Activated B cell treated with CpG ODN at 0.5 μM for 24 hours (primary cell): ENCODE results near the gene STK40. TPM values are rescaled to one million over a fixed set of nuclear protein-coding genes. Genes with fewer than 3 reads are reported as not detected.

Source experiments
- ATAC-seq: fragments of 200-7000 bp; cut with Tn5 transposase; one replicate; pipeline ENCODE4 v1.10.0; 2021; ENCODE audit warnings: low read depth, mild to moderate bottlenecking, moderate library complexity
- CTCF ChIA-PET: fragments of 350-600 bp; sonication (Branson Sonifier 250); formaldehyde crosslinking; loops from one replicate; lab custom pipeline; 2021; ENCODE audit warnings: antibody characterized with exemption; lab: Charles Lee
- POLR2A ChIA-PET: fragments of 350-600 bp; sonication (Branson Sonifier 250); formaldehyde crosslinking; loops from one replicate; lab custom pipeline; 2021; ENCODE audit warnings: antibody characterized with exemption; lab: Charles Lee
- DNase-seq: peaks from one replicate; pipeline ENCODE4 v3.0.0; 2022
- H3K27ac Mint-ChIP-seq: one replicate; pipeline ENCODE4 v1.8.0; 2020; ENCODE audit warnings: mixed read lengths
- H3K27me3 Mint-ChIP-seq: one replicate; pipeline ENCODE4 v1.8.0; 2021; ENCODE audit warnings: mixed read lengths
- H3K36me3 Mint-ChIP-seq: one replicate; pipeline ENCODE4 v1.8.0; 2021; ENCODE audit warnings: low read depth, mixed read lengths
- H3K4me1 Mint-ChIP-seq: one replicate; pipeline ENCODE4 v1.8.0; 2021; ENCODE audit warnings: mixed read lengths
- H3K4me3 Mint-ChIP-seq: one replicate; pipeline ENCODE4 v1.8.0; 2020; ENCODE audit warnings: mild to moderate bottlenecking, mixed read lengths
- H3K9me3 Mint-ChIP-seq: one replicate; pipeline ENCODE4 v1.8.0; 2020; ENCODE audit warnings: mixed read lengths
- intact Hi-C: fragments of 100-400 bp; cut with micrococcal nuclease; formaldehyde crosslinking; loops from one replicate; pipeline ENCODE4 v1.15.1; 2024
- total RNA-seq: library from RNA; stranded (reverse); gene quantifications from 2 replicates; pipeline ENCODE4 v1.2.3, GENCODE V29; 2022
- TF ChIP-seq, protein P1 (sequence below): fragments of 200-600 bp; IDR thresholded peaks from one replicate; pipeline ENCODE4 v1.8.0; 2022; ENCODE audit warnings: antibody characterized with exemption, mild to moderate bottlenecking

Gene STK40
- total RNA-seq, 1 donor from 2014 or later = 63.7 TPM

DNA sequence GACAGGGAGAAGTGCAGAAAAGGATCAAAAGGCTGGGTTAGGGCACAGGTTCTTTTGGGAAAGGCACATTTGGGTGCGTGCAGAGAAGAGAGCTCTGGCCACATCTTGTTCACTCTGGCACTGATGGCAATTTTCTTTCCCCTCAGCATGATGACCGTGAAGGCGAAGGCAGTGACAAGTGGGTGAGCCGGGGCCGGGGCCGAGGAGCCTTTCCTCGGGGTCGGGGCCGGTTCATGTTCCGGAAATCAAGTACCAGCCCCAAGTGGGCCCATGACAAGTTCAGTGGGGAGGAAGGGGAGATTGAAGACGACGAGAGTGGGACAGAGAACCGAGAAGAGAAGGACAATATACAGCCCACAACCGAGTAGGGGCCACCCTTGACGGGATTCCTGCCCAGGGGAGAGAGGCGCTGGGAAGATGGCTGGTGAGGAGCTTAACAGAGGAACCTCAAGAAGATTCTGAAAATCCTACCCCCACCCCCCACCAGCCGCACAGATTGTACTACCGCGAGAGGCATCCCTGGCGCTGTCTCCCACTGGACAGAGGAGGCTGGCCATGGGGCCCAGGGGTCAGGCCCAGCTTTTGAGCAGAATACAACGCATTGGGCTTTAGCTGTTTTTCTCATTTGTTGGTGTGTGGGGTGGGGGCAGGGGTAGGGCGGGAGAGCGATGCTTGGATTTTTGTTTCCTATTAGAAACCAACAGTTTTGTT, 81.9 kb downstream of the STK40 start:
- ChIA-PET POLR2A (interaction anchor here (1.4 to 1.5 kb wide), 2 partner anchors 18 to 160 kb away, joined by 3 to 4 read pairs; partner anchors contain the start of gene MRPS15), CTCF (no interaction called here)
- H3K4me3 Mint-ChIP-seq = no peak overlapping the region
- DNase-seq (no peak), ATAC-seq (no peak)
- H3K36me3 Mint-ChIP-seq = peaks cover 61% of the 10 kb centered on the region
- H3K9me3 Mint-ChIP-seq = no peaks in the 10 kb centered on the region
- H3K27me3 Mint-ChIP-seq = no peaks in the 10 kb centered on the region
- H3K4me1 Mint-ChIP-seq = peaks cover 55% of the 10 kb centered on the region
- TF ChIP-seq, protein P1, sequence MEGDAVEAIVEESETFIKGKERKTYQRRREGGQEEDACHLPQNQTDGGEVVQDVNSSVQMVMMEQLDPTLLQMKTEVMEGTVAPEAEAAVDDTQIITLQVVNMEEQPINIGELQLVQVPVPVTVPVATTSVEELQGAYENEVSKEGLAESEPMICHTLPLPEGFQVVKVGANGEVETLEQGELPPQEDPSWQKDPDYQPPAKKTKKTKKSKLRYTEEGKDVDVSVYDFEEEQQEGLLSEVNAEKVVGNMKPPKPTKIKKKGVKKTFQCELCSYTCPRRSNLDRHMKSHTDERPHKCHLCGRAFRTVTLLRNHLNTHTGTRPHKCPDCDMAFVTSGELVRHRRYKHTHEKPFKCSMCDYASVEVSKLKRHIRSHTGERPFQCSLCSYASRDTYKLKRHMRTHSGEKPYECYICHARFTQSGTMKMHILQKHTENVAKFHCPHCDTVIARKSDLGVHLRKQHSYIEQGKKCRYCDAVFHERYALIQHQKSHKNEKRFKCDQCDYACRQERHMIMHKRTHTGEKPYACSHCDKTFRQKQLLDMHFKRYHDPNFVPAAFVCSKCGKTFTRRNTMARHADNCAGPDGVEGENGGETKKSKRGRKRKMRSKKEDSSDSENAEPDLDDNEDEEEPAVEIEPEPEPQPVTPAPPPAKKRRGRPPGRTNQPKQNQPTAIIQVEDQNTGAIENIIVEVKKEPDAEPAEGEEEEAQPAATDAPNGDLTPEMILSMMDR = no peak
- H3K27ac Mint-ChIP-seq = peak overlapping the region; percentile 59
- intact Hi-C loops = loop anchor here (10.0 kb wide), 1 partner anchor 419 kb away; the partner anchor contains the start of gene AGO1

DNA sequence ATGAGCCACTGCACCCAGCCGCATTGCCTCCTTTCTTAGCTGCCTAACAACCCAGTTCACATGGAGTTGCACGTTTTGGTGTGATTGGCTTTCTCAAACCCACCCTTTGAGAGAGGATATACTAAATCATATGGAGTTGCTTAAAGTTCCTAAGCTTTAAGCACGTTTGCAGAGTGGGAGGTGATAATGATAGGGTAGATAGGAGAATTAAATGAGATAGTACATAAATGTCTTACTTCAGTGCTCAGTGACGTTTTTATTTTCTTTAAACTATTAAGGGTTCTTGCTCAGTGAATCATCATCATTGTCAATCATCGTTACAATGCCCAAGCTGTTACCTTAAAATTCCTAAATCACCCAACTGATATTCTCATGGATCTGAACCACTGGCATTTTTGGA, 82.5 kb downstream of the STK40 start:
- no peaks in the 10 kb centered on the region for H3K9me3 Mint-ChIP-seq
- H3K27ac Mint-ChIP-seq = peak overlapping the region; percentile 59
- peaks cover 55% of the 10 kb centered on the region for H3K4me1 Mint-ChIP-seq
- ATAC-seq (no peak), DNase-seq (no peak)
- H3K36me3 Mint-ChIP-seq = peaks cover 65% of the 10 kb centered on the region
- no peak overlapping the region for H3K4me3 Mint-ChIP-seq
- CTCF ChIA-PET = no interaction called here
- H3K27me3 Mint-ChIP-seq = no peaks in the 10 kb centered on the region
- intact Hi-C loops = loop anchor here (10.0 kb wide), 1 partner anchor 418 kb away; the partner anchor contains the start of gene AGO1
- POLR2A ChIA-PET = interaction anchor here (0.6 to 1.4 kb wide), 2 partner anchors 18 to 149 kb away, joined by 3 to 4 read pairs; no protein-coding TSS in a partner anchor
- TF ChIP-seq, protein P1 = no peak

DNA sequence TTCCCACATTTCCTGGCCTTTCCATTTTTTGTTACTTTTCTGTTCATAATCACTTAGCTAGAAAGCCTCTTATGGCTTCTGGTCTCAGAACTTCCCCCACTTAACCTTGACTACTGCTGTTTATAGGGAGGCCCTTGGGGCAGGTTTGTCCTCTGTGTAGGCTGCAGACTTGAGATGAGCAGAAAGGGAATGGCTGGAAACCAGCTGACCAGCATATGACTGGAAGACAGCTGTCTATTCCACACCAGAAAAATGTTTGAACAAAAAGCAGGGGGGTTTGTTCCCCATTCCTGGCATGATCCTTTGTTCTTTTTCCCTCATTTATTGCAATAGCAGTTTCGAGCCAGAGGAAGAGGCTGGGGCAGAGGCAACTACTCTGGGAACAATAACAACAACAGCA, 84.5 kb downstream of the STK40 start:
- no peaks in the 10 kb centered on the region for H3K9me3 Mint-ChIP-seq
- no peaks in the 10 kb centered on the region for H3K27me3 Mint-ChIP-seq
- ChIA-PET CTCF (interaction anchor here (1.6 to 3.2 kb wide), 5 partner anchors 16 to 152 kb away, joined by 4 to 18 read pairs (median 6); partner anchors contain the start of gene TRAPPC3), POLR2A (interaction anchor here (1.1 to 2.6 kb wide), 5 partner anchors 12 to 151 kb away, joined by 4 to 14 read pairs (median 6); partner anchors contain the start of genes LSM10, OSCP1, THRAP3 and TRAPPC3)
- H3K4me1 Mint-ChIP-seq = peaks cover 43% of the 10 kb centered on the region
- H3K27ac Mint-ChIP-seq = peak overlapping the region; percentile 77
- peaks cover 80% of the 10 kb centered on the region for H3K36me3 Mint-ChIP-seq
- TF ChIP-seq, protein P1 = no peak
- no peak for ATAC-seq
- no peak for DNase-seq
- H3K4me3 Mint-ChIP-seq = no peak overlapping the region
- intact Hi-C loops = loop anchor here (10.0 kb wide), 1 partner anchor 416 kb away; the partner anchor contains the start of gene AGO1

DNA sequence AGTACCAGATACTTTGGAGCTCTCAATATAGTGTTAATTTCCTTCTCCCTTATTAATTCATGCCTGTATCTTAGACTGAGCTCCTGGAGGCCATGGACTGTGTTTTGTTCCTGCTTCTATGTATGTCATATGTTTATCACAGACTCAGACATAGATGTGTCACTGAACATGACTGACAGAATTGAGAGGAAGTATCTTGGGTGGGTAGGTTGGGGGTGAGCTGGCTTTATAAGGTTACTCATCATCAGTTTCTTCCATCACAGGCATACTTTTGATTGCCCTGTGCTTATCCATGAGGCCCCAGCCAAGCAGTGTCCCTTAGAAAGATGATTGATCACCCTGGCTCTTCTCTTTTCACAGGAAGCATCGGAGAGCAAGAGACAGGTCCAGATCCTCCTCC, 85.2 kb downstream of the STK40 start:
- ATAC-seq = peak; percentile 60
- TF ChIP-seq, protein P1 = no peak
- Mint-ChIP-seq H3K27me3 (no peaks in the 10 kb centered on the region), H3K4me3 (peak overlapping the region; percentile 5), H3K27ac (peak overlapping the region; percentile 77), H3K36me3 (peaks cover 86% of the 10 kb centered on the region), H3K4me1 (peaks cover 38% of the 10 kb centered on the region), H3K9me3 (no peaks in the 10 kb centered on the region)
- no peak for DNase-seq
- ChIA-PET CTCF (interaction anchor here (0.9 to 3.2 kb wide), 11 partner anchors 15 to 151 kb away, joined by 3 to 18 read pairs (median 4); partner anchors contain the start of gene TRAPPC3), POLR2A (interaction anchor here (0.5 to 2.6 kb wide), 11 partner anchors 11 to 394 kb away, joined by 3 to 14 read pairs (median 5); partner anchors contain the start of genes EVA1B, LSM10, OSCP1 and THRAP3)
- intact Hi-C loops = loop anchor here (10.0 kb wide), 1 partner anchor 416 kb away; the partner anchor contains the start of gene AGO1

DNA sequence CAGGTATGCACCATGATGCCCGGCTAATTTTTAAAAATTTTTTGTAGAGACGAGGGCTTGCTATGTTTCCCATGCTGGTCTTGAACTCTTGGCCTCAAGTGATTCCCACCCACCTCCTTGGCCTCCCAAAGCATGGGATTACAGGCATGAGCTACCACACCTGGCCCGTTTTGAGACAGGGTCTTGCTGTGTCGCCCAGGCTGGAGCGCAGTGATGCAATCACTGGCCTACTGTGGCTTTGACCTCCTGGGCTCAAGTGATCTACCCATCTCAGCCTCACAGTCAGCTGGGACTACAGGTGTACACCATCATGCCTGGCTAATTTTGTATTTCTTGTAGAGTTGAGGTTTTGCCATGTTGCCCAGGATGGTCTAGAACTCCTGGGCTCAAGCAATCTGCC, 87.1 kb downstream of the STK40 start:
- no peak overlapping the region for H3K4me3 Mint-ChIP-seq
- peaks cover 91% of the 10 kb centered on the region for H3K36me3 Mint-ChIP-seq
- no peaks in the 10 kb centered on the region for H3K27me3 Mint-ChIP-seq

More for the DNA sequence above, 87.1 kb downstream of the STK40 start:
- Mint-ChIP-seq H3K27ac (no peak overlapping the region), H3K9me3 (no peaks in the 10 kb centered on the region), H3K4me1 (peaks cover 21% of the 10 kb centered on the region)
- TF ChIP-seq, protein P1 = no peak
- no peak for DNase-seq
- ChIA-PET POLR2A (no interaction called here), CTCF (no interaction called here)
- intact Hi-C loops = no loop called here
- ATAC-seq = no peak
